RWPE1 (cell line): Measurements from ENCODE around the gene HLA-DQB1.
"Not testable (repeated sequence)": the region's sequence is repeated elsewhere in the genome, so short reads cannot be mapped to it uniquely, and the experiment has no call there.

Source experiments
- CTCF ChIA-PET: fragments of 350-600 bp; sonication (Branson Sonifier 250); formaldehyde crosslinking; extraction: SDS; loops from one replicate; lab custom pipeline; 2021; lab: Yijun Ruan, JAX
- POLR2A ChIA-PET: fragments of 400-600 bp; formaldehyde crosslinking; extraction: SDS; loops from one replicate; lab custom pipeline; 2020; ENCODE audit warnings: antibody characterized with exemption; ENCODE audit not compliant: low non-redundant PET; lab: Yijun Ruan, JAX
- DNase-seq: peaks from one replicate; pipeline ENCODE4 v3.0.0; 2012; ENCODE audit warnings: low spot score
- H3K27ac ChIP-seq: fragments of 450-650 bp; 2 replicates; pipeline ENCODE4 v1.5.1; 2017
- TF ChIP-seq, protein P1 (sequence below): fragments of 450-650 bp; conservative IDR thresholded peaks from 2 replicates; pipeline ENCODE4 v1.5.1; 2017; ENCODE audit warnings: low read depth, mild to moderate bottlenecking

Gene HLA-DQB1

DNA sequence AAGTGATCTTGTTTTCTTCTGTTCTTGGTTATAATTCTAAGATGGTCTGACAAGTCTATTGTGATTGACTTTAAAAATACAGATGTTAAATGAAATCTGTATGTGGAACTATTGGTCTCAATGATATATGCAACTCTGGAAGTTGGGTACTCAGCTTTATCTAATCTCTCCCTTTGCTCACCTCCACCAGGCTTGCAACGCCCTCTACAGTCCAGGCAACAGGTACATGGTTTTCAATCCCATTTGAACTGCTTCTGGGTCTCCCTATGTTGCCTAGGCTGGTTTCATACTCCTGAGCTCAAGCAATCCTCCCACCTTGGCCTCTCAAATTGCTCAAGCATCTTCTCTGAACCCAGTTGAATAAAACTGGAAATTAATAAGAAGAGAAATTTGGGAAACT is 25.6 kb upstream of the HLA-DQB1 start:
- POLR2A ChIA-PET: no interaction called here
- no peak for DNase-seq

DNA sequence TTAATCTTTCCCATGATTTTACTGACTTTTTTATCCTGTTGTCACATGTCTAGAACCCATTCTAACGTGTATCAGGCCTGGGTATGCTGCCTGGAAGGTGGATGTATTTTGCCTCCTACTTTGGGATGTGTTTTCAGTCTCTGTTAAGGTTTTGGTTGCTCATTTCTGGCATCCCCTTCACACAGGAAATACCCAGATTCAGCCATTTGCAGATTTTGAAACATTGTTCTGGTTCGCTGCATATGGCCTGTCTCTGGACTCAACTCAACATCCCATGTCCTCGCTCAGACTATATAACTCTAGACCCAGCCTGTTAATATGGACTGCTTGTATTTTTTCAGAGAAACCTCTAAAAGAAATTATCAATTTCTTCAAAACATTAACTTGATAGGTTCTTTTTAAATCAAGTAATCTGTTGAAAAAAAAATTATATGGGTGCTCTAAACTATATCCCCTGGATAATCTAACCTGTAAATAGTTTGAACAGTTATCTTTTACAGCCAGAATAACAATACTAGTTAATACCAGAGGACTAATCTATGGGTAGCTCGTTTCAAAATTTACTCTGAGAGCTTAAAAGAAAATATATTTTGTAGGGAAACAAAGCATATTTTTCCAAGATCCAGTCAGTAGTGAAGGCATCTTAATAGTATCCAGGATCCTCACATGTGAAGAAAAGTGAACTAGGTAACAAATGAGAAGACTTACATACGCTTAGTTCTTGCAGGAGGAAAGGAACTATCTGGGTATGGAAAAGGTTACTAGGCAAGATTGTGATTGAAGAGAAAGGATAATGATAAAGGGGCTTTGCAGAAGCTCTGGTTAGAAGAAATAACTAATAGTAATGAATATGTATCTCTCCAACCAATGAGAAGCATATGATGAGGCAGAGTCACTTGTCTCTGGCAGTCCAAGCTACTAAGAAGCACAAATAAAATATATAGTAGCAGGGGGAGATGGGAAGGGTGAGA is 23.4 kb upstream of the HLA-DQB1 start:
- DNase-seq: peak; percentile 8
- TF ChIP-seq, protein P1, sequence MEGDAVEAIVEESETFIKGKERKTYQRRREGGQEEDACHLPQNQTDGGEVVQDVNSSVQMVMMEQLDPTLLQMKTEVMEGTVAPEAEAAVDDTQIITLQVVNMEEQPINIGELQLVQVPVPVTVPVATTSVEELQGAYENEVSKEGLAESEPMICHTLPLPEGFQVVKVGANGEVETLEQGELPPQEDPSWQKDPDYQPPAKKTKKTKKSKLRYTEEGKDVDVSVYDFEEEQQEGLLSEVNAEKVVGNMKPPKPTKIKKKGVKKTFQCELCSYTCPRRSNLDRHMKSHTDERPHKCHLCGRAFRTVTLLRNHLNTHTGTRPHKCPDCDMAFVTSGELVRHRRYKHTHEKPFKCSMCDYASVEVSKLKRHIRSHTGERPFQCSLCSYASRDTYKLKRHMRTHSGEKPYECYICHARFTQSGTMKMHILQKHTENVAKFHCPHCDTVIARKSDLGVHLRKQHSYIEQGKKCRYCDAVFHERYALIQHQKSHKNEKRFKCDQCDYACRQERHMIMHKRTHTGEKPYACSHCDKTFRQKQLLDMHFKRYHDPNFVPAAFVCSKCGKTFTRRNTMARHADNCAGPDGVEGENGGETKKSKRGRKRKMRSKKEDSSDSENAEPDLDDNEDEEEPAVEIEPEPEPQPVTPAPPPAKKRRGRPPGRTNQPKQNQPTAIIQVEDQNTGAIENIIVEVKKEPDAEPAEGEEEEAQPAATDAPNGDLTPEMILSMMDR: no peak
- H3K27ac ChIP-seq: no peak overlapping the region
- ChIA-PET CTCF (interaction anchor here (0.6 kb wide), 1 partner anchor 612 kb away, joined by 8 read pairs; no protein-coding TSS in a partner anchor), POLR2A (no interaction called here)

More for the DNA sequence above, 25.6 kb upstream of the HLA-DQB1 start:
- H3K27ac ChIP-seq: no peak overlapping the region
- TF ChIP-seq, protein P1: no peak
- CTCF ChIA-PET: no interaction called here

DNA sequence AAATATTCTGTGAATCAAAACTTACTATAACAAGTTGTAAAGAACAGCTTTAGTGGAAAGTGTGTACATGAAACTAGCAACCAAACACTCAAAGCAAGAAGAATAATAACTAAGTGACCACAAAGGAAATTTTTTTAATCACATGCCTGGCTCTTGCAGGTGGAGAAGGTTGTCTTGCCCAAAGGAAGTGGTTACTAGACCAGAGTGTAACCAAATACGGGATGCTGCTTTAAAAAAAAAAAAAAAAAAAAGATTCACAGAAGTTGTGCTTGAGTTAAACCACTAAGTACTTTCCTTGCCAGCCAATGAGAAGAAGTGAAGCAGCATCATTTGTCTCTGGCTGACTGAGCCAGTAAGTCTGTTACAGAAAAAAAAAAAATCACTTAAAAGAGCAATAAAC is 19.1 kb upstream of the HLA-DQB1 start:
- TF ChIP-seq, protein P1: no peak
- ChIA-PET POLR2A (no interaction called here), CTCF (no interaction called here)
- no peak overlapping the region for H3K27ac ChIP-seq
- no peak for DNase-seq

DNA sequence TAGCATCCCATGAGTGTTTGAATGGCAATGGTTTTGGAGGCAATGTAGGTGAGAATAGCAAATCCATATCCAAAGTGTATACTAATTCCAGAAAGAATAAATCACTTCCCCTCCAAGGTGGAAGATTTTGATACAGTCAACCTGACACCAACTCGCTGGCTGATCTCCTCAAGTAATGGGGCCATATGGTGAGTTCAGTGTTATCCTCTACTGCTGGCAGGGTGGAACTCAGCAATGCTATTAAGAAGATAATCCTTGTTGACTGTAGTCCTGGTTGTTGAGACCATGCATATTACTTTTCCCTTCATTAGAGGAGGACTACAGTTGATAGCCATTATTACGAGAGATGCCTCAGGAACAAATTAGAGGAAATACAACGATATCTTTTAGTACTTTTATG is 17.8 kb upstream of the HLA-DQB1 start:
- H3K27ac ChIP-seq: no peak overlapping the region
- TF ChIP-seq, protein P1: no peak
- ChIA-PET POLR2A (no interaction called here), CTCF (no interaction called here)
- DNase-seq: no peak

DNA sequence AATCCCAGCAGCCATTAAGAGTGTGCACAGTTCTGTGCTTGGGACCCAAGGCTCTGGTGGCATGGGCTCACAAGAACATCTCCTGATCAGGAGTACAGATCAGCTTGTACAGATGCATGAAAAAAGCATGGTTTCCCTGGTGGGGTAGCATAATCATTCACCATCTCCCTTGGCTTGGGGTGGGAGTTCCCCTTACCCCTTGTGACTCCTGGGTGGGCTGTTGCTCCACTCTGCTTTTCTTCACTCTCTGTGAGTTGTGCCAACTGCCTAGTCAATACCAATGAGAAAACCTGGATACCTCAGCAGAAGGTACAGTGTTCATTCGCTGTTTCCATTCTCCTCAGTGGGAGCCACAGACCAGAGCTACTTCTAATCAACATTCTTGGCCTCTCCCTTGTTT is 13.6 kb upstream of the HLA-DQB1 start:
- DNase-seq: no peak
- H3K27ac ChIP-seq: no peak overlapping the region
- TF ChIP-seq, protein P1: no peak
- ChIA-PET POLR2A (no interaction called here), CTCF (interaction anchor here (0.7 kb wide), 1 partner anchor 278 kb away, joined by 5 read pairs; no protein-coding TSS in a partner anchor)

DNA sequence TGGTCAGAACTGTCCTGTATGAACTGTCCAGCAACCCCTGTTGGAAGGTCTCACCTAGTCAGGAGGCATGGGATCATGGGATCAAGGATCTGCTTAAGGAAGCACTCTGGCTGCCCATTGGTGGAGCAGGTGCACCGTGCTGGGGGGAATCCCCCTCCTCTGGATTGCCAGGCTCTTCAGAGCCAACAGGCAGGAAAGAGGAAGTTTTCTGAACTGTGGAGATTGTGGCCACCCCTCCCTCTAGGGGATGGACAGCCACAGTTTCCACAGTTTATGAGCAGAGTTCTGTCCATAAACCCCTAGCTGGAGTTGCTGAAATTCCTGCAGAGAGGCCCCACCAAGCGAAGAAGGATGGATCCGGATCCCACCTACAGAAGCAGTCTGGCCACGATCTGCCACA is 13.0 kb upstream of the HLA-DQB1 start:
- POLR2A ChIA-PET: no interaction called here
- TF ChIP-seq, protein P1: no peak
- CTCF ChIA-PET: no interaction called here
- no peak for DNase-seq
- no peak overlapping the region for H3K27ac ChIP-seq

DNA sequence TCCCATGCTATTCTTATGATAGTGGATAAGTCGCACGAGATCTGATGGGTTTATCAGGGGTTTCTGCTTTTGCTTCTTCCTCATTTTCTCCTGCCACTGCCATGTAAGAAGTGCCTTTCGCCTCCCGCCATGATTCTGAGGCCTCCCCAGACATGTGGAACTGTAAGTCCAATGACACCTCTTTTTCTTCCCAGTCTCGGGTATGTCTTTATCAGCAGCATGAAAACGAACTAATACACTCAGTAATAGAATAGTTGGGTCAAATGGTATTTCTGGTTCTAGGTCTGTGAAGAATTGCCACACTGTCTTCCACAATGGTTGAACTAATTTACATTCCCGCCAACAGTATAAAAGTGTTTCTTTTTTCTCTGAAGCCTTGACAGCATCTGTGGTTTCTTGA is 7.7 kb upstream of the HLA-DQB1 start:
- DNase-seq, H3K27ac ChIP-seq, CTCF ChIA-PET, POLR2A ChIA-PET: not testable (repeated sequence)

DNA sequence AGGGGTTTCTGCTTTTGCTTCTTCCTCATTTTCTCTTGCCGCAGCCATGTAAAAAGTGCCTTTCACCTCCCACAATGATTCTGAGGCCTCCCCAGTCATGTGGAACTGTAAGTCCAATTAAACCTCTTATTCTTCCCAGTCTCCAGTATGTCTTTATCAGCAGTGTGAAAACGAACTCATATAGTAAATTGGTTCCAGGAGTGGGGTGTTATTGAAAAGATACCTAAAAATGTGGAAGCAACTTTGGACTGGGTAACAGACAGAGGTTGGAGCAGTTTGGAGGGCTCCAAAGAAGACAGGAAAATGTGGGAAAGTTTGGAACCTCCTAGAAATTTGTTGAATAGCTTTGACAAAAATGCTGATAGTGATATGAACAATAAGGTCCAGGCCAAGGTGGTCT is 5.5 kb upstream of the HLA-DQB1 start:
- H3K27ac ChIP-seq, DNase-seq, POLR2A ChIA-PET, CTCF ChIA-PET: not testable (repeated sequence)
